ENCODE results near the gene NEK8. TPM values are rescaled to one million over a fixed set of nuclear protein-coding genes. Genes with fewer than 3 reads are reported as not detected.

The NEK8 gene
- total RNA-seq, 4 donors from 2014 or later, result 3.9 to 14.0 (median 8.1) TPM

- Histone ChIP-seq H3K27ac (peak overlapping the region; percentile 34 to 62 (median 50)), H3K4me3 (replicated peaks in 1 of 3) (no peak overlapping the region)
These were observed 21.1 kb downstream of the NEK8 start for GRCh38 chr17:28749516-28750177.

GRCh38 chr17:28750178-28751047 is 21.8 kb downstream of the NEK8 start:
- Histone ChIP-seq H3K4me3 (replicated peaks in 1 of 3) (no peak overlapping the region), H3K36me3 (peaks cover 22 to 26% of the 10 kb centered on the region in 2 donors), H3K27me3 (no peaks in the 10 kb centered on the region), H3K4me1 (peaks cover 35 to 46% of the 10 kb centered on the region in 2 donors), H3K9me3 (no peaks in the 10 kb centered on the region), H3K27ac (peak overlapping the region in 2 of 3 donors; percentile 34 to 62)
- peak; percentile 96 to 97 for DNase-seq
- TF ChIP-seq POLR2A (IDR thresholded peaks at IDR 0.05) (no peak), CTCF (IDR thresholded peaks at IDR 0.05) (peak; percentile 97 to 100 (median 100))
- intact Hi-C loops (cut with DNase I), result no loop called here
- 38% methylated on average over 20 of the region's 20 CpGs for WGBS, 2 donors

More at GRCh38 chr17:28749516-28750177, 21.1 kb downstream of the NEK8 start:
- Histone ChIP-seq H3K4me1 (peaks cover 37 to 50% of the 10 kb centered on the region in 2 donors), H3K36me3 (peaks cover 22 to 26% of the 10 kb centered on the region in 2 donors), H3K9me3 (no peaks in the 10 kb centered on the region), H3K27me3 (no peaks in the 10 kb centered on the region)
- 43 to 53% methylated on average over 4 to 11 of the region's 11 CpGs for WGBS, 2 donors
- intact Hi-C loops (cut with DNase I), result loop anchor here (2.0 kb wide), 1 partner anchor 63 kb away; no protein-coding TSS in a partner anchor
- TF ChIP-seq POLR2A (IDR thresholded peaks at IDR 0.05) (no peak), CTCF (IDR thresholded peaks at IDR 0.05) (no peak)
- DNase-seq, result no peak

- DNase-seq, result no peak
- Histone ChIP-seq H3K4me1 (peaks cover 27 to 41% of the 10 kb centered on the region in 2 donors), H3K4me3 (replicated peaks in 1 of 3) (no peak overlapping the region), H3K27ac (no peak overlapping the region), H3K9me3 (no peaks in the 10 kb centered on the region), H3K27me3 (no peaks in the 10 kb centered on the region), H3K36me3 (peaks cover 22 to 26% of the 10 kb centered on the region in 2 donors)
- WGBS, 2 donors, result 89 to 95% methylated on average over 9 to 10 of the region's 10 CpGs
- intact Hi-C loops (cut with DNase I), result no loop called here
- TF ChIP-seq CTCF (IDR thresholded peaks at IDR 0.05), result no peak
These were observed 23.2 kb downstream of the NEK8 start for GRCh38 chr17:28751600-28752366.

DNA sequence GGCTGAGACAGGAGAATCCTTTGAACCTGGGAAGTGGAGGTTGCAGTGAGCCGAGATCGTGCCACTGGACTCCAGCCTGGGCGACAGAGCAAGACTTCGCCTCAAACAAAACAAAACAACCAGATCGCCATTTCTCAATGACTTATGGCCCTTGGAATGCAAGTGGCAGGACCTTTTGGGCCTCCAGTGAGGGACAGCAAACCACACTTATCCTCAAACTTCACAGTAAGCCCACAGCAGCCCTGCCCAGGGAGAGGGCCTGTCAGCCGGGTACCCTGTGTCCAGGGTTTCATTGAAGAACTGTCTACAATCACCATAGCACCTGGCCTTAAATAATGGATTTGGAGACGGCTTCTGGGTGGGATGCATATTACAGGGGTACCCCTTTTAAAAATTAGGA is 26.9 kb downstream of the NEK8 start:
- H3K4me3 ChIP-seq (replicated peaks in 1 of 3), result no peak overlapping the region
- no peak for DNase-seq
- H3K4me1 ChIP-seq, result peaks cover 7 to 10% of the 10 kb centered on the region in 2 donors
- H3K9me3 ChIP-seq, result no peaks in the 10 kb centered on the region
- no peak overlapping the region for H3K27ac ChIP-seq
- intact Hi-C loops (cut with DNase I), result no loop called here
- no peak for TF ChIP-seq POLR2A (IDR thresholded peaks at IDR 0.05)
- no peak for TF ChIP-seq CTCF (IDR thresholded peaks at IDR 0.05)
- 78% methylated on average over 7 of the region's 7 CpGs for WGBS, 2 donors
- peaks cover 18 to 20% of the 10 kb centered on the region in 2 donors for H3K36me3 ChIP-seq
- no peaks in the 10 kb centered on the region for H3K27me3 ChIP-seq
